ENCODE results near the gene COX7A1. TPM values are rescaled to one million over a fixed set of nuclear protein-coding genes. Genes with fewer than 3 reads are reported as not detected.

Gene COX7A1
- polyA plus RNA-seq, 4 donors, result 1.3 to 26.2 (median 9.9) TPM

- 89 to 94% (median 91%) methylated on average over 34 of the region's 34 CpGs for WGBS, 3 donors
- Histone ChIP-seq H3K4me3 (ENCODE audit: low read depth in 1 of 3, low read length in 3 of 3) (peak overlapping the region in 1 of 3 donors; percentile 94), H3K4me1 (ENCODE audit: control insufficient read depth in 3 of 3, insufficient read depth in 2 of 3, low read depth in 1 of 3, low read length in 2 of 3) (peaks cover 2 to 11% (median 3%) of the 10 kb centered on the region in 3 donors), H3K9me3 (ENCODE audit: control insufficient read depth in 2 of 2, insufficient read depth in 1 of 2, low read depth in 1 of 2, low read length in 1 of 2) (no peaks in the 10 kb centered on the region), H3K27ac (ENCODE audit: low read depth in 1 of 3, low read length in 2 of 3) (no peak overlapping the region), H3K36me3 (ENCODE audit: control insufficient read depth in 3 of 3, insufficient read depth in 2 of 3, low read depth in 1 of 3, low read length in 3 of 3) (peaks cover 0 to 42% (median 0%) of the 10 kb centered on the region in 3 donors), H3K27me3 (ENCODE audit: control insufficient read depth in 3 of 3, insufficient read depth in 3 of 3, low read length in 3 of 3) (no peaks in the 10 kb centered on the region)
- no peak for FAIRE-seq
- no peak for DNase-seq
Observed at GRCh38 chr19:36113425-36113824, 38.8 kb downstream of the COX7A1 start.

- no peak overlapping the region for H3K27ac ChIP-seq (ENCODE audit: low read depth in 1 of 3, low read length in 2 of 3)
- 93 to 98% (median 98%) methylated on average over 10 of the region's 10 CpGs for WGBS, 3 donors
- no peak overlapping the region for H3K4me3 ChIP-seq (ENCODE audit: low read depth in 1 of 3, low read length in 3 of 3)
- FAIRE-seq, result no peak
- no peaks in the 10 kb centered on the region for H3K27me3 ChIP-seq (ENCODE audit: control insufficient read depth in 3 of 3, insufficient read depth in 3 of 3, low read length in 3 of 3)
- H3K4me1 ChIP-seq (ENCODE audit: control insufficient read depth in 3 of 3, insufficient read depth in 2 of 3, low read depth in 1 of 3, low read length in 2 of 3), result peaks cover 2 to 11% (median 3%) of the 10 kb centered on the region in 3 donors
- no peaks in the 10 kb centered on the region for H3K9me3 ChIP-seq (ENCODE audit: control insufficient read depth in 2 of 2, insufficient read depth in 1 of 2, low read depth in 1 of 2, low read length in 1 of 2)
- no peak for DNase-seq
- H3K36me3 ChIP-seq (ENCODE audit: control insufficient read depth in 3 of 3, insufficient read depth in 2 of 3, low read depth in 1 of 3, low read length in 3 of 3), result peaks cover 0 to 42% (median 0%) of the 10 kb centered on the region in 3 donors
Observed at GRCh38 chr19:36112678-36113077, 39.6 kb downstream of the COX7A1 start.

GRCh38 chr19:36111200-36111539, 41.1 kb downstream of the COX7A1 start:
- Histone ChIP-seq H3K4me1 (ENCODE audit: control insufficient read depth in 3 of 3, insufficient read depth in 2 of 3, low read depth in 1 of 3, low read length in 2 of 3) (peaks cover 2 to 10% (median 3%) of the 10 kb centered on the region in 3 donors), H3K27ac (ENCODE audit: low read depth in 1 of 3, low read length in 2 of 3) (no peak overlapping the region), H3K36me3 (ENCODE audit: control insufficient read depth in 3 of 3, insufficient read depth in 2 of 3, low read depth in 1 of 3, low read length in 3 of 3) (peaks cover 0 to 49% (median 0%) of the 10 kb centered on the region in 3 donors), H3K27me3 (ENCODE audit: control insufficient read depth in 3 of 3, insufficient read depth in 3 of 3, low read length in 3 of 3) (no peaks in the 10 kb centered on the region), H3K9me3 (ENCODE audit: control insufficient read depth in 2 of 2, insufficient read depth in 1 of 2, low read depth in 1 of 2, low read length in 1 of 2) (no peaks in the 10 kb centered on the region), H3K4me3 (ENCODE audit: low read depth in 1 of 3, low read length in 3 of 3) (no peak overlapping the region)
- WGBS, 3 donors, result 83 to 87% (median 86%) methylated on average over 12 to 13 of the region's 13 CpGs
- FAIRE-seq (no peak), DNase-seq (no peak)

- no peaks in the 10 kb centered on the region for H3K9me3 ChIP-seq (ENCODE audit: control insufficient read depth in 2 of 2, insufficient read depth in 1 of 2, low read depth in 1 of 2, low read length in 1 of 2)
- no peak within 1 kb of the TSS for H3K4me3 ChIP-seq (ENCODE audit: low read depth in 1 of 3, low read length in 3 of 3)
- H3K27me3 ChIP-seq (ENCODE audit: control insufficient read depth in 3 of 3, insufficient read depth in 3 of 3, low read length in 3 of 3), result no peaks in the 10 kb centered on the region
- peaks cover 0 to 7% (median 3%) of the 10 kb centered on the region in 3 donors for H3K4me1 ChIP-seq (ENCODE audit: control insufficient read depth in 3 of 3, insufficient read depth in 2 of 3, low read depth in 1 of 3, low read length in 2 of 3)
- 71 to 89% (median 82%) methylated on average over 1 of the region's 1 CpG for WGBS, 3 donors
- no peak for FAIRE-seq
- peaks cover 0 to 52% (median 0%) of the 10 kb centered on the region in 3 donors for H3K36me3 ChIP-seq (ENCODE audit: control insufficient read depth in 3 of 3, insufficient read depth in 2 of 3, low read depth in 1 of 3, low read length in 3 of 3)
- H3K27ac ChIP-seq (ENCODE audit: low read depth in 1 of 3, low read length in 2 of 3), result no peak within 1 kb of the TSS
- DNase-seq, result no peak
Observed at GRCh38 chr19:36110487-36111199, 41.6 kb downstream of the COX7A1 start, which contains the start of gene OVOL3. TSS of gene OVOL3 (plus strand) at chr19:36111143. CDS start at chr19:36111203, 60 bp downstream.

GRCh38 chr19:36108684-36109083, 43.6 kb downstream of the COX7A1 start:
- H3K27me3 ChIP-seq (ENCODE audit: control insufficient read depth in 3 of 3, insufficient read depth in 3 of 3, low read length in 3 of 3), result no peaks in the 10 kb centered on the region
- 96 to 98% (median 96%) methylated on average over 3 of the region's 3 CpGs for WGBS, 3 donors

GRCh38 chr19:36106991-36107390, 45.3 kb downstream of the COX7A1 start:
- Histone ChIP-seq H3K27me3 (ENCODE audit: control insufficient read depth in 3 of 3, insufficient read depth in 3 of 3, low read length in 3 of 3) (no peaks in the 10 kb centered on the region), H3K27ac (ENCODE audit: low read depth in 1 of 3, low read length in 2 of 3) (no peak overlapping the region), H3K9me3 (ENCODE audit: control insufficient read depth in 2 of 2, insufficient read depth in 1 of 2, low read depth in 1 of 2, low read length in 1 of 2) (no peaks in the 10 kb centered on the region), H3K4me3 (ENCODE audit: low read depth in 1 of 3, low read length in 3 of 3) (no peak overlapping the region), H3K4me1 (ENCODE audit: control insufficient read depth in 3 of 3, insufficient read depth in 2 of 3, low read depth in 1 of 3, low read length in 2 of 3) (no peaks in the 10 kb centered on the region), H3K36me3 (ENCODE audit: control insufficient read depth in 3 of 3, insufficient read depth in 2 of 3, low read depth in 1 of 3, low read length in 3 of 3) (peaks cover 0 to 66% (median 2%) of the 10 kb centered on the region in 3 donors)
- DNase-seq, result no peak
- FAIRE-seq, result no peak
- WGBS, 3 donors, result 92 to 94% (median 93%) methylated on average over 5 of the region's 5 CpGs

More at GRCh38 chr19:36108684-36109083, 43.6 kb downstream of the COX7A1 start:
- H3K9me3 ChIP-seq (ENCODE audit: control insufficient read depth in 2 of 2, insufficient read depth in 1 of 2, low read depth in 1 of 2, low read length in 1 of 2), result no peaks in the 10 kb centered on the region
- H3K4me1 ChIP-seq (ENCODE audit: control insufficient read depth in 3 of 3, insufficient read depth in 2 of 3, low read depth in 1 of 3, low read length in 2 of 3), result peaks cover 0 to 2% (median under 1%) of the 10 kb centered on the region in 3 donors
- no peak overlapping the region for H3K27ac ChIP-seq (ENCODE audit: low read depth in 1 of 3, low read length in 2 of 3)
- H3K4me3 ChIP-seq (ENCODE audit: low read depth in 1 of 3, low read length in 3 of 3), result no peak overlapping the region
- peaks cover 0 to 68% (median 2%) of the 10 kb centered on the region in 3 donors for H3K36me3 ChIP-seq (ENCODE audit: control insufficient read depth in 3 of 3, insufficient read depth in 2 of 3, low read depth in 1 of 3, low read length in 3 of 3)
- no peak for FAIRE-seq
- DNase-seq, result no peak

GRCh38 chr19:36106441-36106840, 45.8 kb downstream of the COX7A1 start:
- H3K27me3 ChIP-seq (ENCODE audit: control insufficient read depth in 3 of 3, insufficient read depth in 3 of 3, low read length in 3 of 3), result no peaks in the 10 kb centered on the region
- no peaks in the 10 kb centered on the region for H3K4me1 ChIP-seq (ENCODE audit: control insufficient read depth in 3 of 3, insufficient read depth in 2 of 3, low read depth in 1 of 3, low read length in 2 of 3)
- DNase-seq, result no peak
- H3K27ac ChIP-seq (ENCODE audit: low read depth in 1 of 3, low read length in 2 of 3), result no peak overlapping the region
- H3K36me3 ChIP-seq (ENCODE audit: control insufficient read depth in 3 of 3, insufficient read depth in 2 of 3, low read depth in 1 of 3, low read length in 3 of 3), result peaks cover 0 to 62% (median 2%) of the 10 kb centered on the region in 3 donors
- no peaks in the 10 kb centered on the region for H3K9me3 ChIP-seq (ENCODE audit: control insufficient read depth in 2 of 2, insufficient read depth in 1 of 2, low read depth in 1 of 2, low read length in 1 of 2)
- H3K4me3 ChIP-seq (ENCODE audit: low read depth in 1 of 3, low read length in 3 of 3), result no peak overlapping the region
- no peak for FAIRE-seq
- 88 to 94% (median 94%) methylated on average over 6 of the region's 6 CpGs for whole genome bisulfite sequencing, 3 donors

GRCh38 chr19:36103842-36104552, 48.2 kb downstream of the COX7A1 start:
- H3K36me3 ChIP-seq (ENCODE audit: control insufficient read depth in 3 of 3, insufficient read depth in 2 of 3, low read depth in 1 of 3, low read length in 3 of 3), result peaks cover 0 to 65% (median 4%) of the 10 kb centered on the region in 3 donors
- FAIRE-seq (no peak), DNase-seq (no peak)
- 91 to 94% (median 91%) methylated on average over 12 of the region's 12 CpGs for WGBS, 3 donors
- H3K9me3 ChIP-seq (ENCODE audit: control insufficient read depth in 2 of 2, insufficient read depth in 1 of 2, low read depth in 1 of 2, low read length in 1 of 2), result no peaks in the 10 kb centered on the region
- no peak overlapping the region for H3K27ac ChIP-seq (ENCODE audit: low read depth in 1 of 3, low read length in 2 of 3)
- no peaks in the 10 kb centered on the region for H3K27me3 ChIP-seq (ENCODE audit: control insufficient read depth in 3 of 3, insufficient read depth in 3 of 3, low read length in 3 of 3)
- H3K4me3 ChIP-seq (ENCODE audit: low read depth in 1 of 3, low read length in 3 of 3), result no peak overlapping the region
- H3K4me1 ChIP-seq (ENCODE audit: control insufficient read depth in 3 of 3, insufficient read depth in 2 of 3, low read depth in 1 of 3, low read length in 2 of 3), result no peaks in the 10 kb centered on the region
